Left colon (tissue), 2 donors: Measurements from ENCODE around the gene DNAH2. TPM values are rescaled to one million over a fixed set of nuclear protein-coding genes. Genes with fewer than 3 reads are reported as not detected.

Experiments used
- ATAC-seq: fragments of 200-7000 bp; cut with Tn5 transposase; one replicate; pipeline ENCODE4 v1.9.1; 2020; ENCODE audit warnings: mild to moderate bottlenecking, moderate library complexity
- DNase-seq, 2 donors: peaks; one replicate each; pipeline ENCODE4 v3.0.0-alpha.2; 2020
- intact Hi-C, 2 donors: fragments of 100-400 bp; cut with DNase I in 1 of 2; cut with micrococcal nuclease in 1 of 2; formaldehyde crosslinking; loops; one replicate each; pipeline versions ENCODE4 v1.11.2 to v1.14.0; 2022; cut with DNase I, micrococcal nuclease
- total RNA-seq, 2 donors: library from RNA; stranded (reverse); fragmentation: NEBNext Ultra II Directional; extraction: Animal tissue kit (Norgen Biotek cat#: 25700); gene quantifications; one replicate each; pipeline ENCODE4 v1.2.1, GENCODE V29; 2021
- donor health status: DM: no; HTN: no; CAD: no.
- donor health status: DM: yes; HTN: yes; CAD: no.

Gene DNAH2
- total RNA-seq, 2 donors from 2014 or later = 0.22 to 0.61 TPM

- ATAC-seq (no peak), DNase-seq (no peak)
- intact Hi-C loops = no loop called here
Observed at GRCh38 chr17:7714721-7715594, 2.6 kb upstream of the DNAH2 start.

- peak; percentile 28 for ATAC-seq
- DNase-seq = no peak
- intact Hi-C loops = no loop called here
Observed at GRCh38 chr17:7715936-7716886, 1.3 kb upstream of the DNAH2 start.

DNA sequence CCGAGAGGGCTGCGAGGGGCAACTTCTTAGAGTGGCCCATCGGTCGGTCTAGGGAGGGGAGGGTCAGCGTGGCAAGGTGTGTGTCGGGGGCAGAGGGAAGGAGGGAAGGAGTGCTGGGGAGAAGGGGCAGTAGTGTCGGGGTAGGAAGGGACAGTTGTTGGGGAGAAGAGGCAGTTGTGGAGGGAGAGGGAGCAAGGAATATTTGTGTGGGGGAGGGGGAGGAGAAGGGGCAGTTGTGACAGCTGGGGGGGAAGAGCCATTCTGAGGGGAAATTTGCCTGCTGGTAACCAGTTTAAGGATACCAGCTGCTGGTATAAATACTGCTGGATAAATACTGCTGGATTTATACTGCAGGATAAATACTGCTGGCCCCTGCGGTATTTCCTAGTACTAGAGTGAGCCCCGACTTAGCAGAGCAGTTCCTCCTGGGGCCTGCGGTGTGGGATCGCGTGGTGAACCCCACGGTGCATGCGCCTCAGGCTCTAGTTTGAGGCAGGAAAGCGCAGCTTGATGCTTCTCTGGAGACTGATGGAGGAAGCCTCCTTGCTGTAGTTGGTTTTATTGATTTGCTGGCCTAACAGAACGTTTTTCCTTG is 309 bp downstream of the DNAH2 start:
- peak in 1 of 2 donors; percentile 29 for DNase-seq
- peak; percentile 17 for ATAC-seq

DNA sequence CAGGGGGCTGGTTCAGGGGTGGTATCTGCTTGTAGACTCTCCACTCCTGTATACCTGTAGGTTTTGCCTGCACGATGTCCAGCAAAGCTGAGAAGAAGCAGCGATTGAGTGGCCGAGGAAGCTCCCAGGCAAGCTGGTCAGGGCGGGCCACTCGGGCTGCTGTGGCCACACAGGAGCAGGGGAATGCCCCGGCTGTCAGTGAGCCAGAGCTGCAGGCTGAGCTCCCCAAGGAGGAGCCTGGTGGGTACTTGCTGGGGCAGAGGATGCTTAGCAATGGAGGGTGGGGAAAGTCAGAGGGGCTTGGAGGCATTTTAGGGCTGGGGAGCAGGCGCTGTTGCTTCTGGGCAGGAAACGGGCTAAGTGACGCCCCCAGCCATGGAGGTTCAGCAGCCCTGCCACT is 2.1 kb downstream of the DNAH2 start:
- DNase-seq (no peak), ATAC-seq (no peak)
- intact Hi-C loops = no loop called here

More for the DNA sequence above, 309 bp downstream of the DNAH2 start:
- intact Hi-C loops = no loop called here

- DNase-seq (no peak), ATAC-seq (no peak)
- intact Hi-C loops = no loop called here
Observed at GRCh38 chr17:7720125-7720524, 2.6 kb downstream of the DNAH2 start.

DNA sequence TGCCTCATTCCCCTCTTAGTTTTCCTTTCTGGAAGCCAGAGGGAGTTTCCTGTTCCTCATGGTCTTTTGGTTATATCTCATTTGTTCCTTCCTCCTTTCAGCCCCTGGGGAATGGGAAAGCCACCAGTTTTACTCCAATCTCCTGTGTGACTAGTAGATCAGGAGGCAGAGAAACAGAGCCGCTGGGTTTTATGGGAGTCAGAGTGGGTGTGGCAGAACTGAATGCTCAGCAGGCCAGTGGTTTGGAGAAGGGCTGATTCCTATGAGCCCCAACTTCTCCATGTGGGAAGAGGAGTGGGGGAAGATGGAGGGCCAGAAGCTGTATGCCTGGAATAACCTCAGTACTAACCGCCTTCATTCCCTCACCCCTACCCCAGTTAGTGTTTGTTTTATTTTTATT is 4.1 kb downstream of the DNAH2 start:
- intact Hi-C loops = no loop called here
- DNase-seq (no peak), ATAC-seq (no peak)

- ATAC-seq (no peak), DNase-seq (no peak)
- intact Hi-C loops = no loop called here
Observed at GRCh38 chr17:7727886-7728285, 10.3 kb downstream of the DNAH2 start.

- ATAC-seq = no peak
- no peak for DNase-seq
- intact Hi-C loops = no loop called here
Observed at GRCh38 chr17:7729816-7730215, 12.3 kb downstream of the DNAH2 start.

GRCh38 chr17:7732981-7733539 is 15.5 kb downstream of the DNAH2 start:
- DNase-seq = no peak
- intact Hi-C loops = no loop called here
- ATAC-seq = no peak

GRCh38 chr17:7737601-7738000 is 20.1 kb downstream of the DNAH2 start:
- no peak for ATAC-seq
- intact Hi-C loops = no loop called here
- no peak for DNase-seq

DNA sequence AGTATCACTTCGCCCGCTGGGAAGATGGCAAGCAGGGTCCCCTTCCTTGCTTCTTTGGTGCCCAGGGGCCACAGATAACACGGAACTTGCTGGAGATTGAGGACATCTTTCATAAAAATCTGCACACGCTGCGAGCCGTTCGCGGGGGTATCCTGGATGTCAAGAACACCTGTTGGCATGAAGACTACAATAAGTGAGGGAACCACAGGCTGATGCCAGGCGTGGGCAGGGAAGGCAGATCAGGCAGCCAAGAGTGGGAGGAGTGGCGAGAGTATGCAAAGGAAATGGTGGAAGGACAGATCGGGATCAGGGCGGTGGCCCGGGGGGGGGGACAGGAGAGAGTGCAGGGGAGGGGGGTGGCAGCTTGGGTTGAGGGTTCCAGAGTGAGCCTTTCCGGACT is 22.2 kb downstream of the DNAH2 start:
- intact Hi-C loops = loop anchor here in 1 of 2 donors (5.0 kb wide), 1 partner anchor 113 kb away; no protein-coding TSS in a partner anchor
- ATAC-seq (no peak), DNase-seq (no peak)

DNA sequence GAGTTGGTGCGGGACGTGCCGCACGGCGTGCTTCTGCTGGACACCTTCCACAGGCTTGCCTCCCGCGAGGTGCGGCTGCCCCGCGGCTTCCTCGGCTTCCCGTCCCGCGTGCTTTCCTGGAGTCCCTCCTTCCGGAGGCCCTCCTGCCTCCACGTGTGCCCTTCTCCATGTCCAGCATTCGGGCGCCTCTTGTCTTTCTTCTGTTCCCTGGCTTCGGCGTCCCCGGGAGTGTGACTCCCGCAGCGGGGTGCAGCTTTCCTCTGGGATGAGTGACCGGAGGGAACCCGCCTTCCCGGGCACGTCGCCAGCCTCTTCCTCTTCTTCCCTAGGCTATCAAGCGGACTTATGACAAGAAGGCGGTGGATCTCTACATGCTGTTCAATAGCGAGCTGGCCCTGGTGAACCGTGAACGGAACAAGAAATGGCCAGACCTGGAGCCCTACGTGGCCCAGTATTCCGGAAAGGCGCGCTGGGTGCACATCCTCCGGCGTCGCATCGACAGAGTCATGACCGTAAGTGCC is 23.0 kb downstream of the DNAH2 start:
- no peak for ATAC-seq
- intact Hi-C loops = loop anchor here in 1 of 2 donors (5.0 kb wide), 1 partner anchor 112 kb away; no protein-coding TSS in a partner anchor
- DNase-seq = no peak

DNA sequence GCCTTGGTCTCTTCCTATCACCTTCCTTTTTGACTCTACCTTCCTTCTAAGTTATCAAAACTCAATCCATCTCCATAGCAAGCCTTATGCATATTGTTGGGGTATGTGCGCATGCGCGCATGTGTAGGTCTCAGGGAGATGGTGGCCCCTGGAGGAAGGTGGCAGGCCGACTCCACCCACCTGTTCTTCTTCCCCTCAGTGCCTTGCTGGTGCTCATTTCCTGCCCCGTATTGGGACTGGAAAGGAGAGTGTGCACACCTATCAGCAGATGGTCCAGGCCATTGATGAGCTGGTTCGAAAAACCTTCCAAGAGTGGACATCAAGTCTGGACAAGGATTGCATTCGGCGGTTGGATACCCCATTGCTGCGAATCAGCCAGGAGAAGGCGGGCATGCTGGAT is 25.2 kb downstream of the DNAH2 start:
- DNase-seq (no peak), ATAC-seq (no peak)
- intact Hi-C loops = loop anchor here in 1 of 2 donors (5.0 kb wide), 1 partner anchor 110 kb away; no protein-coding TSS in a partner anchor

GRCh38 chr17:7744416-7744815 is 26.9 kb downstream of the DNAH2 start:
- ATAC-seq (peak; percentile 60), DNase-seq (no peak)
- intact Hi-C loops = loop anchor here in 1 of 2 donors (5.0 kb wide), 1 partner anchor 108 kb away; no protein-coding TSS in a partner anchor

DNA sequence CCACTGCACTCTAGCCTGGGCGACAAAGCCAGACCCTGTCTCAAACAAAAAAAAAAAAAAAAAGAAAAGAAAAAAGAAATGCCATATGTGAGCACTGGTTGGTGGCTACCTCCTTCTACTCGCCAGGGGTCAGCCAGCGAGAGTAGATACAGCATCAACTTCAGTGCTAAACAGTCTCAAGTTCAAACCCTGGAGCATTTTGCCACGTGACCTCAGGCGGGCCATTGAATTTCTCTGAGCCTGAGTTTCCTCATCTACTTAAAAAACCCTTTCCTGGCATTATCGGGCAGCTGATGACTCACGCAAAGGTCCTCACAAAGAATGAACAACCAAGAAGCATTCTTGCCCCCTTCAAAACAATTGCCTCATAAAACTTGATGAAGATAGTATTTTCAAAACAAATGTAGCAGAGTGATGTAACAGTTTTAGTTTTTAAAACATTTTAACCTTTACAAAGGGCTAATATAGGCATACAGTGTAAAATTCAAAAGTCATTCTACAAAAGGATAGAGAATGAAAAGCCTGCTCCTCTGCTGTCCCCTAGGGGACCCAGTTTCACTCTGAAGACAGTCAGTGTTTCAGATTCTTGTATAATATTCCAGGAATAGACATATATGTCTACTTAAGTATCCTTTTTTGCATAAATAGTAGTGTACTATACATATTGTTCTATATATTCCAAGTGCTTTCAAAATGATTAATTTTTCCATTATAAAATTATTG is 28.4 kb downstream of the DNAH2 start:
- ATAC-seq = no peak
- intact Hi-C loops = no loop called here
- no peak for DNase-seq

DNA sequence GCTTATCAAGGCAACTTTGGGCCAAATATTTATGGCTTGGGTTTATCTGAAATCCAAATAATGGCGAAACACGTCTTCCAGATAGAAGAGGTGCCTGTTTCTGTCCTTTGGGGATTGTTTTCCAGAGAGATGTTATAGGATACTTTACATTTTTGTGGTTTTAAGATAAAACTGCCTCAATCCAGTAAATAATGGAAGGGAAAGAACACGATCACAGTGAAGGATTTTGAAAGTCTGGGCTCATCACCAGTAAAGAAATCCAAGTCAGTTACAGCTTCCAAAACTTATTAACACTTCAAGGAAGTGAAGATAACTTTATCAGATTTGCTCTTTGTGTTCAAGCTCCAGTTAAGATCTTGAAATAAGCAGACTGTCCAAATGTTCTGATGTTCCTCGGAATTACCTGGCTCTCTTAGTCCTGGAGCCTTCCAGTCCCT is 30.1 kb downstream of the DNAH2 start:
- intact Hi-C loops = no loop called here
- no peak for ATAC-seq
- no peak for DNase-seq

- DNase-seq (no peak), ATAC-seq (no peak)
- intact Hi-C loops = no loop called here
Observed at GRCh38 chr17:7748076-7748775, 30.7 kb downstream of the DNAH2 start.
